Activated T-cell treated with anti-CD3 and anti-CD28 coated beads, Interleukin-2, amount 50 U/mL, for 72 hours (primary cell): Measurements from ENCODE around the gene FIZ1. TPM values are rescaled to one million over a fixed set of nuclear protein-coding genes. Genes with fewer than 3 reads are reported as not detected.

Source experiments
- ATAC-seq, 2 donors: fragments of 150-1000 bp; cut with Tn5 transposase; replicated peaks in 1 of 2; 2 replicates each; pipeline ENCODE4 v1.10.0; 2021; ENCODE audit warnings: moderate library complexity in 2 of 2, mild to moderate bottlenecking in 1 of 2
- DNase-seq, 2 donors: peaks; one replicate each; pipeline ENCODE4 v3.0.0; 2021 to 2022; ENCODE audit warnings: mixed read lengths in 1 of 2
- H3K27ac Mint-ChIP-seq: one replicate; pipeline ENCODE4 v1.8.0; 2022; ENCODE audit warnings: mild to moderate bottlenecking, moderate library complexity, mixed read lengths
- H3K27me3 Mint-ChIP-seq: one replicate; pipeline ENCODE4 v1.8.0; 2022; ENCODE audit warnings: low read depth, mixed read lengths
- H3K36me3 Mint-ChIP-seq, 2 donors: one replicate each; pipeline ENCODE4 v1.8.0; 2022; ENCODE audit warnings: mixed read lengths in 2 of 2, mild to moderate bottlenecking in 1 of 2; ENCODE audit not compliant: insufficient read depth in 2 of 2
- H3K4me1 Mint-ChIP-seq: one replicate; pipeline ENCODE4 v1.8.0; 2022; ENCODE audit warnings: low read depth, mixed read lengths
- H3K4me3 Mint-ChIP-seq, 2 donors: one replicate each; pipeline ENCODE4 v1.8.0; 2022; ENCODE audit warnings: mild to moderate bottlenecking in 2 of 2, mixed read lengths in 2 of 2, moderate library complexity in 2 of 2
- H3K9me3 Mint-ChIP-seq, 2 donors: one replicate each; pipeline ENCODE4 v1.8.0; 2022; ENCODE audit warnings: mixed read lengths in 2 of 2
- total RNA-seq, 2 donors: library from RNA; stranded (reverse); gene quantifications; one replicate each; pipeline ENCODE4 v1.2.3, GENCODE V29; 2022

FIZ1 gene
- total RNA-seq, 2 donors from 2014 or later = 16.2 to 17.3 TPM

- ATAC-seq (no peak), DNase-seq (no peak)
- Mint-ChIP-seq H3K4me3 (no peak overlapping the region), H3K27me3 (no peaks in the 10 kb centered on the region), H3K9me3 (no peaks in the 10 kb centered on the region), H3K36me3 (peaks cover 2 to 19% of the 10 kb centered on the region in 2 donors), H3K4me1 (peaks cover 25% of the 10 kb centered on the region), H3K27ac (no peak overlapping the region)
Measured at GRCh38 chr19:55615543-55616394, 16.5 kb upstream of the FIZ1 start.

GRCh38 chr19:55614711-55615542 is 15.6 kb upstream of the FIZ1 start:
- Mint-ChIP-seq H3K36me3 (peaks cover 5 to 15% of the 10 kb centered on the region in 2 donors), H3K9me3 (no peaks in the 10 kb centered on the region), H3K27ac (no peak overlapping the region), H3K27me3 (no peaks in the 10 kb centered on the region), H3K4me3 (no peak overlapping the region), H3K4me1 (peaks cover 16% of the 10 kb centered on the region)
- DNase-seq (no peak), ATAC-seq (no peak)

- Mint-ChIP-seq H3K4me3 (no peak overlapping the region), H3K4me1 (peaks cover 10% of the 10 kb centered on the region), H3K27me3 (no peaks in the 10 kb centered on the region), H3K9me3 (no peaks in the 10 kb centered on the region), H3K36me3 (peaks cover 8 to 9% of the 10 kb centered on the region in 2 donors), H3K27ac (no peak overlapping the region)
- DNase-seq = no peak
- no peak for ATAC-seq
Measured at GRCh38 chr19:55613930-55614710, 14.8 kb upstream of the FIZ1 start.

- DNase-seq (no peak), ATAC-seq (no peak)
- H3K36me3 Mint-ChIP-seq = peaks cover 8 to 9% of the 10 kb centered on the region in 2 donors
- H3K27me3 Mint-ChIP-seq = no peaks in the 10 kb centered on the region
- H3K9me3 Mint-ChIP-seq = no peaks in the 10 kb centered on the region
- peaks cover 10% of the 10 kb centered on the region for H3K4me1 Mint-ChIP-seq
- H3K4me3 Mint-ChIP-seq = no peak overlapping the region
- H3K27ac Mint-ChIP-seq = no peak overlapping the region
Measured at GRCh38 chr19:55613396-55613795, 14.1 kb upstream of the FIZ1 start.

DNA sequence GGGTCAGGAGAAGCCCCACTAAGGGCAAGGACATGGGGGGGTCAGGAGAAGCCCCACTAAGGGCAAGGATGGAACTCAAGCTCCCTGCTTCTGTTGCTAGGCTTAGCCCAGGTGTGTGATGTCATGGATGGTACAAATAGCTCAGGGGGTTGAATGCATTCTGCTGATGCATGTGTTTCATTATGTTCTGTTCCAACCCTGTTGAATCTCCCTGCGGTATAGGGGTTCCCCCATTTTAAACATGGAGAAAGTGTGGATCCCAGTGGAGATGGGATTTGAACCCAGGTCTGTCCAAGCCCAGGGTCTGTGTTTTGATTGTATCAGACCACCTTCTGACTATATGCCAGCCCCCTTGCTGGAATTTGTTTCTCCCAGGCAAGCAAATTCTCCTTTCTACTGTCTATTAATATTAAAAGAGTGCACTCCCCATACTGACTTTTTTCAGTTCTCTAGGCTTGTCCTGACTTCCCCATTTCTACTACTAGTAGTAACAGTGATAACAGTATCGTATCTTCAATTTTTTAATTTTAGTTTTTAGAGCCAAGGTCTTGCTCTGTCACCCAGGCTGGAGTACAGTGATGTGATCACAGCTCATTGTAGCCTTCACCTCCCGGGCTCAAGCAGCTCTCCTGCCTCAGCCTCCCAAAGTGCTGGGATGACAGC is 12.8 kb upstream of the FIZ1 start:
- Mint-ChIP-seq H3K4me3 (no peak overlapping the region), H3K27ac (peak overlapping the region; percentile 89), H3K9me3 (no peaks in the 10 kb centered on the region), H3K4me1 (peaks cover 21% of the 10 kb centered on the region), H3K36me3 (peaks cover 6 to 12% of the 10 kb centered on the region in 2 donors), H3K27me3 (no peaks in the 10 kb centered on the region)
- DNase-seq (no peak), ATAC-seq (no peak)

DNA sequence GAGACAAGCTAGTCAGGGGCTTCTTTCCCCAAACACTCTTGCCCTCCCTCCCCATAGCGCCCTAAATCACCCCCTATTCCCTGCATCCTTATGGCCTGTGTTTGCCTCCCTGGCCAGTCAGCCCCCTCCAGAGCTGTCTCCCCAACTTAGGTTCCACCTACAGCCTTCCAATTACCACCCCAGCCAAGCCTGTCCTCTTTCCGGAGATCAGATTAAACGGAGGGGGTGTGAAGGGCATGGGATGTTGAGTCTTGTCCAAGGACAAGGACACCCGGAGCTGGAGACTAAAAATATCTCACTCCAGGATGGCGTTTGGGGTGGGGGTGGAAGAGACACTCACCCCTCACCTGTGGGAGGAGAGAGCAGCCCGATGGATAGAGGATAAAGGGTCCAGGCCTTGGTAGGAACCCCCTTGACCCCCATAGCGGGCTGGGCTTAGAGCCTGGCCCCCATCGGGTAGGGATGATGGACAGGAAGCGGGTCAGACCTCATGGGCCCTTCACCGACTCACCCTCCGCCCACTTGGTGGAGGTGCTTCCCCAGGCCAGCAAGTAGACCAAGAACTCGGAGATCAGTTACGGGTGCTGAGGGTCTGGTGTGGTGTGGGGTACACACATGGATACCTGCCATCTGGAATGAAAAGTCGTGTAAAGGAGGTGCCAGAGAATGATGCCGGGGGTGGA is 12.1 kb upstream of the FIZ1 start:
- H3K4me3 Mint-ChIP-seq = no peak overlapping the region
- H3K27ac Mint-ChIP-seq = peak overlapping the region; percentile 9

GRCh38 chr19:55609326-55609725 is 10.0 kb upstream of the FIZ1 start:
- Mint-ChIP-seq H3K27me3 (no peaks in the 10 kb centered on the region), H3K27ac (no peak overlapping the region), H3K4me3 (no peak overlapping the region), H3K4me1 (peaks cover 42% of the 10 kb centered on the region), H3K9me3 (no peaks in the 10 kb centered on the region), H3K36me3 (peaks cover 15 to 16% of the 10 kb centered on the region in 2 donors)
- DNase-seq (no peak), ATAC-seq (no peak)

More for the DNA sequence above, 12.1 kb upstream of the FIZ1 start:
- Mint-ChIP-seq H3K9me3 (no peaks in the 10 kb centered on the region), H3K36me3 (peaks cover 10 to 12% of the 10 kb centered on the region in 2 donors), H3K4me1 (peaks cover 28% of the 10 kb centered on the region), H3K27me3 (no peaks in the 10 kb centered on the region)
- ATAC-seq (no peak), DNase-seq (no peak)

DNA sequence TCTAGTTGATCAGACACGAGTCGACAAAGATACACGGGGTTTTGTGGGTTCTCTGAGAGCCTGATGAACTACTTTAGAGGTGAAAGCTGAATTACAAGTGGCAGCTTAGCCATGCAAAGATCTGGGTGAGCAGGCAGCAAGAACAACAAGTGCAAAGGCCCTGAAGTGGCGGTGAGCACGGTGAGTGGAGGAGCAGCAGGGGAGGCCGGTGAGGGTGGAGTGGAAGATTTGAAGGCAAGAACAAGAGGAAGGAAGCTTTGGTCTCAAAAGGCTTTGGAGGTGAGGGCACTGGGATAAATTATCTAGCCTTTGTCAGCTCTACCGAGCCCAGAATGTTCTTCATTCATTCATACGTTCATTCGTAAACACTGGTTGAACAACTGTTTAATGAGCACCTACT is 7.5 kb upstream of the FIZ1 start:
- Mint-ChIP-seq H3K27ac (peak overlapping the region; percentile 92), H3K4me1 (peaks cover 50% of the 10 kb centered on the region), H3K36me3 (peaks cover 14 to 16% of the 10 kb centered on the region in 2 donors), H3K27me3 (no peaks in the 10 kb centered on the region), H3K4me3 (peak overlapping the region; percentile 96), H3K9me3 (no peaks in the 10 kb centered on the region)
- ATAC-seq (no peak), DNase-seq (no peak)

GRCh38 chr19:55606471-55606787 is 7.1 kb upstream of the FIZ1 start:
- H3K9me3 Mint-ChIP-seq = no peaks in the 10 kb centered on the region
- H3K27ac Mint-ChIP-seq = peak overlapping the region; percentile 92
- peak overlapping the region; percentile 96 for H3K4me3 Mint-ChIP-seq
- DNase-seq = no peak
- peaks cover 50% of the 10 kb centered on the region for H3K4me1 Mint-ChIP-seq
- no peaks in the 10 kb centered on the region for H3K27me3 Mint-ChIP-seq
- no peak for ATAC-seq
- H3K36me3 Mint-ChIP-seq = peaks cover 14 to 16% of the 10 kb centered on the region in 2 donors

DNA sequence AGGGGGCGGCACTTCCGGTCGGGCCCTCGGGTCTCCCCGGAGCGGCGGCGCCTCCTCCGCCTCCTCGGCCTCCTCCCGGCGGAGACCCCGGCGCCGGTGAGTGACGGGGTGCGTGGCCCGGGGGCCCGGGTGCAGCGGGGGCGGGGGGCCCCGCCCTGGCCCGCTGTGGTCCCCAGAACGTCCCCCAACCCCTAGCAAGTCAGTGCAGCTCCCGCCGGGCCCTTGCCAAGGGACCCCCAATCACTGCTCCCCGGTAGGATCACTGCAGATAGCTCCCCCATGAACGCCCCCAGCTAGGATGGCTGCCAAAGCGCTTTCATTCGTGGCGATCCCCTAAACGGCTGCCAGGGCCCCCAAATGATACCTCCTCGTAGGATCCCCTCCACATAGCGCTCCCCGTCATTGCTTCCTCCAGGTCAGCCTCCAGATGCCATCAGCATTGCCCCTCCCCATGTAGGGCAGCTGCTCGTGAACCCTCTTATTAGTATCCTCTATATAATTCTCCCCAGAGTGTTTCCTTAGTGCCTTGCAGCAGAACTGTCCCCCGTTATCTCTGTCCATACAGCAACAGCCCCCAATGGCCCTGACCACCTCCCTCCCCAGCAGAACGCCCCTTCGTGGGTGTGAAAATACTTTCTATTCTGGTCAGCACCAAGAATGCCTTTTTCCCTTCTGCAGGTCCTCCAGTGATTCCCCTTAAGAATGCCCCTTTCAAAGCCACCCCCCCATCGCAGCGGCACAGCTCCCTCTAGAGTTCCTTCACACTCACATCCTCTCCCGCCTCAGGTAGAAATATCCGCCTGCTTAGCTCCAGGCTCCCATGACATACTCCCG is 6.5 kb upstream of the FIZ1 start, which contains the start of gene ZNF865:
ZNF865 (plus strand) TSS at position 11 of the 834 bp plus-strand sequence. CDS start 7,972 bp downstream, outside the sequence.
- Mint-ChIP-seq H3K4me3 (peak within 1 kb of the TSS; percentile 96), H3K36me3 (peaks cover 16 to 17% of the 10 kb centered on the region in 2 donors), H3K9me3 (no peaks in the 10 kb centered on the region), H3K4me1 (peaks cover 51% of the 10 kb centered on the region), H3K27ac (peak within 1 kb of the TSS; percentile 92), H3K27me3 (no peaks in the 10 kb centered on the region)
- peak; percentile 34 to 48 for ATAC-seq
- DNase-seq = peak; percentile 77 to 81

DNA sequence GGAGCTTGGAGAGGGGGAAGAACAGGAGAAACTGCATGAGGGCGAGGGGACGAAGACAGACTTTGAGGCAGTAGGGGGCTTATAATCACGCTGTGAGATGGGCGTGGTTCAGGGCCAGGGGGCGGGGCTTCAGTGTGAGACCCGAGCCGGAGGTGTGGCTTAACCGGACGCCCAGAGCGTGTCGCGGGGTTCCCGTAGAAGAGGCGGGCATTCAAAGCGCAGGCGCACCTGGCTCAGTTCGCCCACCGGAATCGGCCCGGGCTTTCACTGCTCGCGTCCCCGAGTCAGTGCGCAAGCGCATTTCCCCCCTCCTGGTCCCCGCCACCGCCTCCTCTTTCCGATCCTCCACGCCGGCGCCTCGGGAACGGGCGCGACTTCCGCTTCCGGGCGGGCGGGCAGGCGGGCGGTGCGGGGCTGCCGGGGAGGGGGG is 5.9 kb upstream of the FIZ1 start:
- peaks cover 14 to 16% of the 10 kb centered on the region in 2 donors for H3K36me3 Mint-ChIP-seq
- H3K9me3 Mint-ChIP-seq = no peaks in the 10 kb centered on the region
- H3K27me3 Mint-ChIP-seq = no peaks in the 10 kb centered on the region
- H3K27ac Mint-ChIP-seq = peak overlapping the region; percentile 79
- DNase-seq (peak; percentile 99 to 100), ATAC-seq (peak; percentile 82 to 85)
- peak overlapping the region; percentile 86 for H3K4me3 Mint-ChIP-seq
- H3K4me1 Mint-ChIP-seq = peaks cover 51% of the 10 kb centered on the region
